Fibroblast of lung (primary cell): ENCODE measurements around the gene CDC34. TPM values are rescaled to one million over a fixed set of nuclear protein-coding genes. Genes with fewer than 3 reads are reported as not detected.

Source experiments
- DNase-seq, 2 donors: peaks; one replicate each; pipeline versions ENCODE4 v3.0.0 to v3.0.0-alpha.2; 2010; ENCODE audit warnings: low read depth in 2 of 2
- H2AFZ ChIP-seq: 2 replicates; pipeline ENCODE4 v1.5.1; 2012; ENCODE audit warnings: low read length, control low read depth, inconsistent platforms
- H3K27ac ChIP-seq: 2 replicates; pipeline ENCODE4 v1.5.1; 2011; ENCODE audit warnings: low read length, control low read depth; ENCODE audit not compliant: insufficient read depth
- H3K27me3 ChIP-seq: 2 replicates; pipeline ENCODE4 v1.5.1; 2011; ENCODE audit warnings: mild to moderate bottlenecking, low read length; ENCODE audit not compliant: control insufficient read depth, insufficient read depth
- H3K36me3 ChIP-seq: 2 replicates; pipeline ENCODE4 v1.5.1; 2011; ENCODE audit warnings: low read length; ENCODE audit not compliant: control insufficient read depth, insufficient read depth
- H3K4me1 ChIP-seq: 2 replicates; pipeline ENCODE4 v1.5.1; 2011; ENCODE audit warnings: low read length; ENCODE audit not compliant: control insufficient read depth, insufficient read depth; ENCODE audit errors: extremely low read depth
- H3K4me2 ChIP-seq: 2 replicates; pipeline ENCODE4 v1.5.1; 2011; ENCODE audit warnings: low read length, control low read depth; ENCODE audit not compliant: insufficient read depth; ENCODE audit errors: extremely low read depth
- H3K4me3 ChIP-seq, 4 experiments: fragments of 200-600 bp in 1 of 4; sonication (generic) in 1 of 4; replicated peaks in 1 of 4; 2 replicates each; pipeline ENCODE4 v1.5.1; 2011 to 2016; ENCODE audit warnings: low read length in 4 of 4, low read depth in 3 of 4, mild to moderate bottlenecking in 3 of 4, control low read depth in 2 of 4, inconsistent platforms in 1 of 4, mixed read lengths in 1 of 4; ENCODE audit not compliant: insufficient read depth in 1 of 4; ENCODE audit errors: control extremely low read depth in 1 of 4
- H3K79me2 ChIP-seq: 2 replicates; pipeline ENCODE4 v1.5.1; 2012; ENCODE audit warnings: mild to moderate bottlenecking, low read length, inconsistent platforms; ENCODE audit not compliant: control insufficient read depth, insufficient read depth
- H3K9ac ChIP-seq: 2 replicates; pipeline ENCODE4 v1.5.1; 2011; ENCODE audit warnings: mild to moderate bottlenecking, low read length, control low read depth; ENCODE audit not compliant: insufficient read depth
- H3K9me3 ChIP-seq: 2 replicates; pipeline ENCODE4 v1.5.1; 2012; ENCODE audit warnings: low read depth, low read length; ENCODE audit not compliant: control insufficient read depth, insufficient read depth
- H4K20me1 ChIP-seq: 2 replicates; pipeline ENCODE4 v1.5.1; 2011; ENCODE audit warnings: low read length; ENCODE audit not compliant: control insufficient read depth, insufficient read depth; ENCODE audit errors: extremely low read depth
- EZH2 ChIP-seq: IDR thresholded peaks from 2 replicates; pipeline ENCODE4 v1.5.1; 2012; ENCODE audit warnings: low read length, control low read depth, mild to moderate bottlenecking; ENCODE audit errors: missing control alignments
- polyA plus RNA-seq, 2 donors: library from polyadenylated mRNA; depleted of rRNA in 1 of 2; stranded (reverse) in 1 of 2; unstranded in 1 of 2; fragments of >200 nt; gene quantifications; 2 replicates each; pipeline ENCODE4 v1.2.1, GENCODE V29; 2011 to 2012; ENCODE audit warnings: missing spikeins in 1 of 2
- total RNA-seq: library from RNA; depleted of rRNA; stranded (reverse); fragments of >200 nt; gene quantifications from 2 replicates; pipeline ENCODE4 v1.2.1, GENCODE V29; 2014
- TF ChIP-seq, protein P1 (sequence below), 2 donors: IDR thresholded peaks in 1 of 2; conservative IDR thresholded peaks in 1 of 2; 1 replicate in 1 of 2; 2 replicates in 1 of 2; pipeline ENCODE4 v1.5.1; 2011 to 2012; ENCODE audit warnings: low read length in 2 of 2, control low read depth in 1 of 2, inconsistent platforms in 1 of 2, low read depth in 1 of 2, mild to moderate bottlenecking in 1 of 2

The CDC34 gene
- total and polyA plus RNA-seq, 2 donors (not counting 1 experiment from before 2014, with no cell fraction given), result 23.3 to 72.5 TPM

DNA sequence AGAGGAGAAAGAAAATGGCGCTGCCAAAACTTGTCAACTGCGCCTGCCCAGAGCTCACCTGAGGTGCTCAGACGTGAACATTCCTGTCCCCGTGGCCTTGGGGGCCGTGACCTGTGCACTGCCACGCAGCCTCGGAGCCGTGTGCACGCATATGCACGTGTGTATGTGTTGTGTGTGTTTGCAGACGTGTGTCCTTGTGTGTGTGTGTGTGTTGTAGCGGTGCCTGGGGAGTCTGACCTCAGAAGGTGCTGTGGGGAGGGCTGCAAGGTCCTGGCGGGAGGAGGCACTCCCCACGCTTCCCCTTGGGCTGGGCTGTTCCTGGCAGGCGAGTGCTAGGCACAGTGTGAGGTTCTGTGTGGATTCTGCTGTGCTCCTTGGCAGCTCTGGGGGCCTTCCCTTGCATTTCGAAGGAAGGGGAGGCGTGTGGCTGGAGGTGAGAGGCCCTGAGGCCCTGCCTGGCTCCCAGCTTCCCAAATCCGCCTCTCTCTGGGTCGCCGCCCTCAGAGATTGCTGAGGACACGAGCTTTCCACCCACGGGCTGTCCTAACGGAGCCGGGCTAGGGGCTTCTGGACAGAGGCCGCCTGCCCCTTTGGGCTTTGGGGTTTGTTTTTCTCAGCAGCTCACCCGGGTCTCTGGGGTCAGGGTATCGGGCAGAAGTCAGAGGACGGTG lies 45.3 kb downstream of the CDC34 start:
- Histone ChIP-seq H3K27ac (no peak overlapping the region), H3K4me1 (peaks cover 13% of the 10 kb centered on the region), H3K27me3 (no peaks in the 10 kb centered on the region), H3K4me3 (no peak overlapping the region), H3K9me3 (no peaks in the 10 kb centered on the region), H3K36me3 (peaks cover 14% of the 10 kb centered on the region), H2AFZ (no peak overlapping the region), H3K79me2 (peaks cover 68% of the 10 kb centered on the region), H3K4me2 (no peak overlapping the region), H3K9ac (no peak overlapping the region), H4K20me1 (no peaks in the 10 kb centered on the region)
- TF ChIP-seq, protein P1, sequence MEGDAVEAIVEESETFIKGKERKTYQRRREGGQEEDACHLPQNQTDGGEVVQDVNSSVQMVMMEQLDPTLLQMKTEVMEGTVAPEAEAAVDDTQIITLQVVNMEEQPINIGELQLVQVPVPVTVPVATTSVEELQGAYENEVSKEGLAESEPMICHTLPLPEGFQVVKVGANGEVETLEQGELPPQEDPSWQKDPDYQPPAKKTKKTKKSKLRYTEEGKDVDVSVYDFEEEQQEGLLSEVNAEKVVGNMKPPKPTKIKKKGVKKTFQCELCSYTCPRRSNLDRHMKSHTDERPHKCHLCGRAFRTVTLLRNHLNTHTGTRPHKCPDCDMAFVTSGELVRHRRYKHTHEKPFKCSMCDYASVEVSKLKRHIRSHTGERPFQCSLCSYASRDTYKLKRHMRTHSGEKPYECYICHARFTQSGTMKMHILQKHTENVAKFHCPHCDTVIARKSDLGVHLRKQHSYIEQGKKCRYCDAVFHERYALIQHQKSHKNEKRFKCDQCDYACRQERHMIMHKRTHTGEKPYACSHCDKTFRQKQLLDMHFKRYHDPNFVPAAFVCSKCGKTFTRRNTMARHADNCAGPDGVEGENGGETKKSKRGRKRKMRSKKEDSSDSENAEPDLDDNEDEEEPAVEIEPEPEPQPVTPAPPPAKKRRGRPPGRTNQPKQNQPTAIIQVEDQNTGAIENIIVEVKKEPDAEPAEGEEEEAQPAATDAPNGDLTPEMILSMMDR (conservative IDR thresholded peaks at IDR 0.05 in 1 of 2, IDR thresholded peaks at IDR 0.05 in 1 of 2; ENCODE audit: low read depth in 1 of 2, low read length in 2 of 2), result no peak
- TF ChIP-seq EZH2, result no peak
- DNase-seq, result no peak

DNA sequence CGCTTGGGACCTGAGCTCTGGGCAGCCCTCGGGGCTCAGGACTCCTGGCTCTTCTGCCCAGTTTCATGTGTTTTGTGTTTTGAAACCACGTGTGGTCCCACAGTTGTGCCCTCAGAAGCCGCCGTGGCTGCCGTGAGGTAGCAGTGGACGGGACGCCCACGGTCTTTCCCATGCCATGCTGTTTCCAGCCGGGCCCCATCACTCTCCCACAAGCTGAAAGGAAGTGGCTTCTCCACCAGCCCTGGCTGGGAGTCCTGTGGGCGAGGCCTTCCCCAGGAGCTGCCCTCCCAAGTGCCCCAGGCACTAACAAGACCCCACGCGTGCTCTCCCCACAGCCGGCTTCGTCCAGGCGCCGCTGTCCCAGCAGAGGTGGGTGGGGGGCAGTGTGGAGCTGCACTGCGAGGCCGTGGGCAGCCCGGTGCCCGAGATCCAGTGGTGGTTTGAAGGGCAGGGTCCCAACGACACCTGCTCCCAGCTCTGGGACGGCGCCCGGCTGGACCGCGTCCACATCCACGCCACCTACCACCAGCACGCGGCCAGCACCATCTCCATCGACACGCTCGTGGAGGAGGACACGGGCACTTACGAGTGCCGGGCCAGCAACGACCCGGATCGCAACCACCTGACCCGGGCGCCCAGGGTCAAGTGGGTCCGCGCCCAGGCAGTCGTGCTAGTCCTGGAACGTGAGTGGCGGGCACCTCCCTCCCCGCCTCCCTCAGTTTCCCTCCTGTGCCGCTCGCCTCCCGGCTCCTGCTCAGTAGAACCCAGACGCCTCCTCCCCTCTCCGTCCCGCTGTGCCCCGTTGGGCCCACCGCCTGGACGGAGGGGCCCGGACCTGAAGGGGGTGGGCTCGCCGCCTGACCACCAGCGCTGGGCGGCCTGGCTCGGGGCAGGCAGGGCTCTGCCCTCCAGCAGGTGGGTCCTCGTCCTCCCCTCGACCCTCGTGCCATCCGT lies 46.2 kb downstream of the CDC34 start:
- Histone ChIP-seq H3K79me2 (peaks cover 65% of the 10 kb centered on the region), H3K9me3 (no peaks in the 10 kb centered on the region), H3K4me3 (no peak overlapping the region), H3K36me3 (peaks cover 14% of the 10 kb centered on the region), H3K4me1 (peaks cover 13% of the 10 kb centered on the region), H3K27me3 (no peaks in the 10 kb centered on the region), H3K4me2 (no peak overlapping the region), H3K9ac (no peak overlapping the region), H2AFZ (no peak overlapping the region), H4K20me1 (no peaks in the 10 kb centered on the region), H3K27ac (no peak overlapping the region)
- DNase-seq, result no peak
- TF ChIP-seq EZH2, result no peak
- TF ChIP-seq, protein P1 (conservative IDR thresholded peaks at IDR 0.05 in 1 of 2, IDR thresholded peaks at IDR 0.05 in 1 of 2; ENCODE audit: low read depth in 1 of 2, low read length in 2 of 2), result no peak

DNA sequence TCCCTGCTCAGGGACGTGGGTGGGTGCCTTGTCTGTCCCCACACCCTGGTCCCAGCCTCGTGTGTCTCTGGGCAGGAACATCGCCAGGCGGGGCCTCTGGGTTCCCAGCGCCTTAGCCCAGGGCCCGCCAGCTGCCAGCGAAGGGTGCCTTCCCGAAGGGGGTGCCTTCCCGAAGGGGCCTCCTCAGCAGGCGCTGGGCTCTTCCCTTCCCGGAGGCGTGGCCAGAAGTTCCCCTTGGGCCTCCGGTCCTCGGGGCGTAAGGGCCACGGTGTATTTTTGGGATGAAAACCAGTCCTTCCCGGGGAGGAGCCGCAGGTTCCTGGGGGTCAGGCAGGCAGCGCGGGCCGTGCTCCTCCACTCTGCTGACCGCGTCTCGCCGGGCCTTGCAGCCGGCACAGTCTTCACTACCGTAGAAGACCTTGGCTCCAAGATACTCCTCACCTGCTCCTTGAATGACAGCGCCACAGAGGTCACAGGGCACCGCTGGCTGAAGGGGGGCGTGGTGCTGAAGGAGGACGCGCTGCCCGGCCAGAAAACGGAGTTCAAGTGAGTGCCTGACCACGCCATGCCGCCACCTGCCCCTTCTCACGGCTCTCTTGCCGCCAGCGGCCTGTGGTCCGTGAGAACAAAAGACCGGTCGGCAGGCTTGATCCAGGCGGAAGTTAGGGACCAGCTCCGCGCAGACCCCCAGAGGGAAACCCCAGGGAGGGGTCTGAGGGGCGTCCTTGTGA lies 47.7 kb downstream of the CDC34 start:
- H3K27me3 ChIP-seq, result no peaks in the 10 kb centered on the region
- peaks cover 13% of the 10 kb centered on the region for H3K4me1 ChIP-seq
- peaks cover 52% of the 10 kb centered on the region for H3K79me2 ChIP-seq
- H3K4me2 ChIP-seq, result no peak overlapping the region
- TF ChIP-seq, protein P1 (conservative IDR thresholded peaks at IDR 0.05 in 1 of 2, IDR thresholded peaks at IDR 0.05 in 1 of 2; ENCODE audit: low read depth in 1 of 2, low read length in 2 of 2), result no peak
- no peak for TF ChIP-seq EZH2
- no peak for DNase-seq
- H3K4me3 ChIP-seq, result no peak overlapping the region
- H3K9me3 ChIP-seq, result no peaks in the 10 kb centered on the region
- no peak overlapping the region for H3K27ac ChIP-seq
- H3K36me3 ChIP-seq, result peaks cover 14% of the 10 kb centered on the region
- no peaks in the 10 kb centered on the region for H4K20me1 ChIP-seq
- no peak overlapping the region for H3K9ac ChIP-seq
- no peak overlapping the region for H2AFZ ChIP-seq
